ENCODE results near the gene RAB3A.

- no peak for TF ChIP-seq GATA2 (IDR thresholded peaks at IDR 0.05; ENCODE audit: low read depth, low read length)
- TF ChIP-seq GATA3 (IDR thresholded peaks at IDR 0.05; ENCODE audit: low read depth, low read length), result no peak
These were observed 26.1 kb upstream of the RAB3A start for GRCh38 chr19:18229915-18230314.

All from SH-SY5Y (cell line).